Suprapubic skin (tissue), 4 donors: ENCODE data around the gene BPI. TPM values are rescaled to one million over a fixed set of nuclear protein-coding genes. Genes with fewer than 3 reads are reported as not detected.
A peak's percentile ranks its signal among the peaks of the same experiment; 100 is the strongest.

ENCODE experiments used
- DNase-seq, 2 donors: peaks; one replicate each; pipeline ENCODE4 v3.0.0-alpha.2; 2019; ENCODE audit warnings: low spot score in 2 of 2
- H3K27ac ChIP-seq: fragments of 200-600 bp; sonication (generic); one replicate; pipeline ENCODE4 v1.5.1; 2019
- H3K27me3 ChIP-seq: fragments of 200-600 bp; sonication (generic); one replicate; pipeline ENCODE4 v1.5.1; 2019
- H3K36me3 ChIP-seq: fragments of 200-600 bp; sonication (generic); one replicate; pipeline ENCODE4 v1.5.1; 2019
- H3K4me1 ChIP-seq: fragments of 200-600 bp; sonication (generic); one replicate; pipeline ENCODE4 v1.5.1; 2019
- H3K4me3 ChIP-seq: fragments of 200-600 bp; sonication (generic); one replicate; pipeline ENCODE4 v1.5.1; 2019; ENCODE audit warnings: mild to moderate bottlenecking
- H3K9me3 ChIP-seq: fragments of 200-600 bp; sonication (generic); one replicate; pipeline ENCODE4 v1.5.1; 2019
- CTCF ChIP-seq, 2 donors: fragments of 200-600 bp in 1 of 2; fragments of 450-650 bp in 1 of 2; sonication (generic) in 1 of 2; IDR thresholded peaks; one replicate each; pipeline ENCODE4 v1.5.1; 2016 to 2019; ENCODE audit warnings: antibody characterized with exemption in 2 of 2, mild to moderate bottlenecking in 1 of 2, moderate library complexity in 1 of 2
- EP300 ChIP-seq: sonication (generic); formaldehyde crosslinking; IDR thresholded peaks from one replicate; pipeline ENCODE4 v1.6.1; 2017; ENCODE audit warnings: antibody characterized with exemption
- POLR2A ChIP-seq, 2 donors: fragments of 450-650 bp; IDR thresholded peaks; one replicate each; pipeline ENCODE4 v1.6.1; 2017; ENCODE audit warnings: antibody characterized with exemption in 2 of 2, mild to moderate bottlenecking in 2 of 2, moderate library complexity in 2 of 2
- POLR2AphosphoS5 ChIP-seq, 3 donors: sonication (generic); formaldehyde crosslinking; IDR thresholded peaks; one replicate each; pipeline ENCODE4 v1.6.1; 2017; ENCODE audit warnings: antibody characterized with exemption in 3 of 3
- WGBS: methylation state at CpG from one replicate; pipeline ENCODE4 v1.1.5; 2018; 5-methylcytosine and 5-hydroxymethylcytosine counted together
- total RNA-seq, 4 donors: library from RNA; depleted of rRNA; stranded (reverse); fragments of >200 nt; gene quantifications; one replicate each; pipeline ENCODE4 v1.1.0, GENCODE V29; 2016

Gene BPI
- total RNA-seq, 4 donors from 2014 or later: not detected

- Histone ChIP-seq H3K9me3 (no peaks in the 10 kb centered on the region), H3K27ac (peak overlapping the region; percentile 71), H3K4me1 (peaks cover 16% of the 10 kb centered on the region), H3K4me3 (peak overlapping the region; percentile 46), H3K36me3 (no peaks in the 10 kb centered on the region), H3K27me3 (peaks cover 23% of the 10 kb centered on the region)
- TF ChIP-seq CTCF (IDR thresholded peaks at IDR 0.05) (no peak), EP300 (no peak), POLR2AphosphoS5 (IDR thresholded peaks at IDR 0.05) (no peak), POLR2A (IDR thresholded peaks at IDR 0.05) (no peak)
- 22% methylated on average over 5 of the region's 5 CpGs for WGBS
- DNase-seq: peak in 1 of 2 donors; percentile 60
These were observed 44.0 kb upstream of the BPI start for GRCh38 chr20:38260025-38260377.

GRCh38 chr20:38260378-38261053 lies 43.4 kb upstream of the BPI start, which contains the start of gene KIAA1755:
Gene KIAA1755, minus strand, starts transcription at chr20:38260735. Its CDS starts 235 bp downstream, at chr20:38260500.
- no peaks in the 10 kb centered on the region for H3K36me3 ChIP-seq
- WGBS: 2% methylated on average over 28 of the region's 65 CpGs
- peaks cover 13% of the 10 kb centered on the region for H3K4me1 ChIP-seq

DNA sequence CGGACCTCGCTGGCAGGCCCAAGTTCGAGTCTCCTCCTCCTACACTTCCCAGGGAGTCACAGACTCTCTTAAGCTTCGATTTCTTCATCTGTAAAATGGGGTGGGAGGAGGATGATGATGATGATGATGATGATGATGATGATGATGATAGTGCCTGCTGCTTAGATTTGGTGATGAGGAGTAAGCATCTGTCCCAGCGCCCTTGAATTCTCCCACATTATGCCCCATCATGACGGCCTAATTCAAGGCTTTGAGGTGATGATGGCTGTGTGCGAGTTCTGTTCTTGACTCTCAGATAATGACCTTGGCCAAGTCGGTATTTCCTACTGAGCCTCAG lies 42.9 kb upstream of the BPI start:
- TF ChIP-seq EP300 (no peak), POLR2AphosphoS5 (IDR thresholded peaks at IDR 0.05) (no peak), POLR2A (IDR thresholded peaks at IDR 0.05) (no peak)
- Histone ChIP-seq H3K27me3 (peaks cover 23% of the 10 kb centered on the region), H3K9me3 (no peaks in the 10 kb centered on the region), H3K4me3 (peak overlapping the region; percentile 46), H3K27ac (peak overlapping the region; percentile 71), H3K36me3 (no peaks in the 10 kb centered on the region), H3K4me1 (peaks cover 8% of the 10 kb centered on the region)
- WGBS: 56% methylated on average over 7 of the region's 8 CpGs
- DNase-seq: no peak

More at GRCh38 chr20:38260378-38261053, 43.4 kb upstream of the BPI start, which contains the start of gene KIAA1755:
- Histone ChIP-seq H3K4me3 (peak within 1 kb of the TSS; percentile 46), H3K27me3 (peaks cover 23% of the 10 kb centered on the region), H3K9me3 (no peaks in the 10 kb centered on the region), H3K27ac (peak within 1 kb of the TSS; percentile 71)
- no peak for TF ChIP-seq POLR2A (IDR thresholded peaks at IDR 0.05)
- no peak for TF ChIP-seq EP300
- TF ChIP-seq POLR2AphosphoS5 (IDR thresholded peaks at IDR 0.05): no peak
- TF ChIP-seq CTCF (IDR thresholded peaks at IDR 0.05): no peak
- peak; percentile 58 to 78 for DNase-seq

- DNase-seq: no peak
- Histone ChIP-seq H3K27ac (no peak overlapping the region), H3K36me3 (no peaks in the 10 kb centered on the region), H3K4me3 (no peak overlapping the region), H3K27me3 (peaks cover 23% of the 10 kb centered on the region), H3K9me3 (no peaks in the 10 kb centered on the region), H3K4me1 (peaks cover 8% of the 10 kb centered on the region)
- TF ChIP-seq CTCF (IDR thresholded peaks at IDR 0.05): no peak
- TF ChIP-seq POLR2AphosphoS5 (IDR thresholded peaks at IDR 0.05): no peak
- no peak for TF ChIP-seq EP300
- no peak for TF ChIP-seq POLR2A (IDR thresholded peaks at IDR 0.05)
- WGBS: 90% methylated on average over 6 of the region's 6 CpGs
These were observed 41.0 kb upstream of the BPI start for GRCh38 chr20:38262931-38263330.

DNA sequence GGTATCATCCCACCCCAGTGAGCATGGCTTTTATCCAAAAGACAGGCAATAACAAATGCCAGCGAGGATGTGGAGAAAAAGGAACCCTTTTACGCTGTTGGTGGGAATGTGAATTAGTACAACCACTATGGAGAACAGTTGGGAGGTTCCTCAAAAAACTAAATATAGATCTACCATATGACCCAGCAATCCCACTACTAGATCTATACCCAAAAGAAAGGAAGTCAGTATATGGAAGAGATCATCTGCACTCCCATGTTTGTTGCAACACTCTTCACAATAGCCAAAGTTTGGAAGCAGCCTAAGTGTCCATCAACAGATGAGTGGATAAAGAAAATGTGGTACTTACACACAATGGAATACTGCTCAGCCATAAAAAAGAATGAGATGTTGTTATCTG lies 37.5 kb upstream of the BPI start:
- Histone ChIP-seq H3K36me3 (no peaks in the 10 kb centered on the region), H3K27me3 (no peaks in the 10 kb centered on the region), H3K27ac (no peak overlapping the region), H3K4me1 (peaks cover 8% of the 10 kb centered on the region), H3K9me3 (no peaks in the 10 kb centered on the region), H3K4me3 (no peak overlapping the region)
- TF ChIP-seq EP300: no peak
- no peak for TF ChIP-seq POLR2A (IDR thresholded peaks at IDR 0.05)
- TF ChIP-seq CTCF (IDR thresholded peaks at IDR 0.05): no peak
- no peak for TF ChIP-seq POLR2AphosphoS5 (IDR thresholded peaks at IDR 0.05)
- DNase-seq: no peak
- 69% methylated on average over 2 of the region's 2 CpGs for WGBS

DNA sequence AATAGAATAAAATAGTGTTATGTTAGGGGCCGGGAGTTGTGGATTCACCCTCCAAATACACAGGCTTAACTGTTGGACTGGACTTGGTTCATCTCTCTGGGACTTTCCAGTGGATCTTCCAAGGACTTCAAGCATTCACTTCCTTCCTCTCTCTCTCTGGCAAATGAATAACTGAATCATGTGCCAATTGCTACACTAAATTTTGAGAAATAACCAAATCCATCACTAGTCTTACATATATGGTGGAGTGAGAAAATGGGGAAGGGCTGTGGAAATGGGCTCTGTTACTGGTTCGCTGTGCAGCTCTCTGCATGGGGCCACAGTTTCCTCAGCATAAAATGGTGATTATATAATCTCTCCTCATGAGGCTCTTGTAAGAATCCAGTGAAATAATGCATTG lies 36.7 kb upstream of the BPI start:
- H3K27me3 ChIP-seq: no peaks in the 10 kb centered on the region
- no peaks in the 10 kb centered on the region for H3K36me3 ChIP-seq
- WGBS: 72% methylated on average over 2 of the region's 2 CpGs
- DNase-seq: no peak
- TF ChIP-seq EP300: no peak
- TF ChIP-seq CTCF (IDR thresholded peaks at IDR 0.05): no peak
- TF ChIP-seq POLR2A (IDR thresholded peaks at IDR 0.05): no peak
- H3K4me3 ChIP-seq: no peak overlapping the region
- H3K4me1 ChIP-seq: peaks cover 9% of the 10 kb centered on the region
- no peak overlapping the region for H3K27ac ChIP-seq
- H3K9me3 ChIP-seq: no peaks in the 10 kb centered on the region
